Measurements from ENCODE around the gene CRTC2. TPM values are rescaled to one million over a fixed set of nuclear protein-coding genes. Genes with fewer than 3 reads are reported as not detected.

Gene CRTC2
- total and polyA plus RNA-seq, 12 donors, result 8.4 to 138 (median 31.8) TPM

DNA sequence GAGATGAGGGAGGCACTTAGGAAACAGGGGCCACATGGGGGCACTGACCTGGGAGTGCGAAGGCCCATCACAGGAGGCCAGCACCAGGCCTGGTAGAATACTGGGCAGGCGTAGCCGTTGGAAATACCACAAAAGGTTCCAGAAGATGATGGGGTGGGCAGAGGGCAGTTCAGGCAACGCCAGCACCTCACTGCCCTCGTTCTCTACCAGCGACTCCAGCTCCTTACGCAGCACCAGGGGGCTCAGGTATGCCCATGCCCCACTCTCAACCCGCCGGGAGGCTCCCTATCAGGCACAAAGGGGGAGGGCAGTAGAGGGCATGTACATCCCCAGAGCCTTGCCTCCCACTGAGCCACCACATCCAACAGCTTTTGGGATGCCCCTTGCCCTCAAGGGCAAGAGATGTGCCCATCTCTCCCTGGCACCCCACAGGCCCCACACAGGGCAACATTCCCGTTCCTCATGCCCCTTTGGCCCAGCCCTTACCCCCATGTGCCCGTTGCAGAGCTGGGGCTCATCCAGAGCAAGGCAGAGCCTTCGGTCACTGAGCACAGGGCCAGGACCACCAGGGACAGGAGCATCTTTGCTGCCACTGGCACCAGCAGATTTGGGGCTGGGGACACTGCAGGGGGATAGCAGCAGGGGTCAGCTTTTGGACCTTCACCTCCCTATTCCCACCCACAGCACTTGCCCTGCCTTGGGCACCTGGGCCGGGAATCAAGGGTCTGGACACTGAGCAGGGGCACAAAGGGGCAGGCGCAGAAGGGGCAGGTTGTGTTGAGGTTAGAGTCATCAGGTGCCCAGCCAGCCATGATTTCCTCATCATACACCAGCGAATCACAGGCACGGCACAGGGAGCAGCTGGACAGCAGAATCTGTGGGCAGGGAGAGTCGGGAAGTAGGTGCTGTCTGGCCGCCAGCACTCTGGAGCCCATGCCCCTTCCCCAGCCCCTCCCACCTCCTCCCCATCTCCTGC, 26.0 kb downstream of the CRTC2 start:
- 92 to 96% (median 95%) methylated on average over 13 to 18 of the region's 18 CpGs for WGBS, 4 donors
- H3K27me3 ChIP-seq, result no peaks in the 10 kb centered on the region
- H3K36me3 ChIP-seq (replicated peaks in 1 of 2), result peaks cover 0 to 74% of the 10 kb centered on the region in 2 donors
- no peaks in the 10 kb centered on the region for H3K4me1 ChIP-seq (replicated peaks in 1 of 2)
- no peak overlapping the region for H3K4me3 ChIP-seq
- TF ChIP-seq POLR2A (IDR thresholded peaks at IDR 0.05), result no peak
- TF ChIP-seq, protein P1, sequence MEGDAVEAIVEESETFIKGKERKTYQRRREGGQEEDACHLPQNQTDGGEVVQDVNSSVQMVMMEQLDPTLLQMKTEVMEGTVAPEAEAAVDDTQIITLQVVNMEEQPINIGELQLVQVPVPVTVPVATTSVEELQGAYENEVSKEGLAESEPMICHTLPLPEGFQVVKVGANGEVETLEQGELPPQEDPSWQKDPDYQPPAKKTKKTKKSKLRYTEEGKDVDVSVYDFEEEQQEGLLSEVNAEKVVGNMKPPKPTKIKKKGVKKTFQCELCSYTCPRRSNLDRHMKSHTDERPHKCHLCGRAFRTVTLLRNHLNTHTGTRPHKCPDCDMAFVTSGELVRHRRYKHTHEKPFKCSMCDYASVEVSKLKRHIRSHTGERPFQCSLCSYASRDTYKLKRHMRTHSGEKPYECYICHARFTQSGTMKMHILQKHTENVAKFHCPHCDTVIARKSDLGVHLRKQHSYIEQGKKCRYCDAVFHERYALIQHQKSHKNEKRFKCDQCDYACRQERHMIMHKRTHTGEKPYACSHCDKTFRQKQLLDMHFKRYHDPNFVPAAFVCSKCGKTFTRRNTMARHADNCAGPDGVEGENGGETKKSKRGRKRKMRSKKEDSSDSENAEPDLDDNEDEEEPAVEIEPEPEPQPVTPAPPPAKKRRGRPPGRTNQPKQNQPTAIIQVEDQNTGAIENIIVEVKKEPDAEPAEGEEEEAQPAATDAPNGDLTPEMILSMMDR (IDR thresholded peaks at IDR 0.05), result no peak
- no peaks in the 10 kb centered on the region for H3K9me3 ChIP-seq (replicated peaks in 1 of 3)
- no peak overlapping the region for H3K27ac ChIP-seq
- peak in 1 of 7 donors; percentile 10 for DNase-seq
- intact Hi-C loops (cut with DNase I), result no loop called here

DNA sequence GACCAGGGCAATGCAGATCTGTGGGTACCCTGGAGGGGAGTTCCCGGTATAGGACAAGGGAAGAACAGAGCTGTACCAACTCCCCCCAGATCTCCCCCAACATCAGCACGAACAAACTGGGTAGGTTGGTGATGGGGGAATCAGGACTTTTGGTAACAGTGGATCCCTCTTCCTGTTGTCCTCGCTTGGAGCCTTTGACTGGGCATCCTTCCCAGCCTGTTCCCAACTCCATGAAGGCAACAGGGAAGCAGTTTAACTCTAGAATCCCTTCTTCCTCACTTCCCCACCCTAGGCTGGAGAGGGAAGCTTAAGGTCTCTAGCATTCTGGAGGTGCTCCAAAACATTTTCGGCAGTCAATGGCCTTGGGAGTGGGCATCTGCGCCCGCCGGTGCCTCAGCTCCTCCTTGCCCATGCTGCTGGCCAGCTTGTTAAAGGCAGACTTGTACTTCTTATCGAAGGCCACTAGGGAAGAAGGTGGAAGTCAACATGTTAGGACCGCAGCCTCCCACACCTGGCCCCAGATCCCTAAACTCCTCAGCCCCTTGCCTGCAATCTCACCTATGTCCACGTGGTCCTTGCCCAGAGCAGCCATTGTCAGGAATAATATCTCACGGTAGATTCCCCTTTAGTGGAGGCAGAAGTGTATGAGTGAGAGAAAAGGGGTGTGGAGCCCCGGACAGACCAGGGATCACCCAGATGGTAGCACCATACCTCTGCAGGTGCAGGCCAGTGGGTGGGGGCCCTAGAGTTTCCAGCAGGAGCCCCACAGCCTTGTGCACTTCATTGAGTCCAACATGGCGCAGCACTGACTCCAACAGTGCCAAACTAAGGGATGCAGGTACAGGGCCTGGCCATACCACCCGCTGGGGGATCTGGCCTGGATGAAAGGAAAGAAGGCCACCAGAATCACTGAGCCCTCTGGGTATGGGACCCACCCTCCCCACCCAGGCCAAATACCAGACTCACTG, 28.1 kb downstream of the CRTC2 start:
- Histone ChIP-seq H3K27me3 (no peaks in the 10 kb centered on the region), H3K4me3 (no peak overlapping the region), H3K36me3 (replicated peaks in 1 of 2) (peaks cover 0 to 52% of the 10 kb centered on the region in 2 donors), H3K4me1 (replicated peaks in 1 of 2) (no peaks in the 10 kb centered on the region), H3K9me3 (replicated peaks in 1 of 3) (no peaks in the 10 kb centered on the region), H3K27ac (no peak overlapping the region)
- no peak for TF ChIP-seq POLR2A (IDR thresholded peaks at IDR 0.05)
- TF ChIP-seq, protein P1 (IDR thresholded peaks at IDR 0.05), result no peak
- WGBS, 4 donors, result 78 to 84% (median 82%) methylated on average over 8 to 14 of the region's 14 CpGs
- no peak for DNase-seq
- intact Hi-C loops (cut with DNase I), result no loop called here

DNA sequence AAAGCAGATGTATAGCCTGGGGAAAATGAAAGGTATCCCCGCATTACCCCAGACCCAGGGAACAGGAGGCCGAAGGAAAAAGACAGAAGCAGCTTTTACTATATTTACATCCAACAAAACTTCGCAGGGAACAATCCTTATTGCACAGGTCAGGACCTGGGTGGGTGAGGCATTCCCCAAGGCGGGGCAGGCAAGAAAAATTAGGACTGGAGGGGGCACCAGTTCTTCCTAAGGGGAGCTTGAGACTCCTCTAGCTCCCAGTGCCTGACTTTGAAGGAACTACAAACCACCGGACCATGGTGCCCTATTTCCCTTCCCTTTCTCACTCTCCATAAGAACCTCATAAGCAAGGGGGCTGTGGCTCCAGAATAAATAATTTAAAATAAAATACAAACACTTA, 29.0 kb downstream of the CRTC2 start:
- Histone ChIP-seq H3K9me3 (replicated peaks in 1 of 3) (no peaks in the 10 kb centered on the region), H3K27me3 (no peaks in the 10 kb centered on the region), H3K4me1 (replicated peaks in 1 of 2) (no peaks in the 10 kb centered on the region), H3K27ac (peak overlapping the region in 2 of 5 donors; percentile 23 to 55), H3K4me3 (no peak overlapping the region), H3K36me3 (replicated peaks in 1 of 2) (peaks cover 0 to 44% of the 10 kb centered on the region in 2 donors)
- no peak for TF ChIP-seq POLR2A (IDR thresholded peaks at IDR 0.05)
- TF ChIP-seq, protein P1 (IDR thresholded peaks at IDR 0.05), result no peak
- 84 to 93% (median 91%) methylated on average over 5 of the region's 5 CpGs for WGBS, 4 donors
- intact Hi-C loops (cut with DNase I), result no loop called here
- DNase-seq, result no peak

Data from adrenal gland (tissue), 12 donors.